Amygdala (tissue), 56 donors: ENCODE data around the gene DIAPH2.

Experiments used
- DNase-seq, 56 donors: peaks; one replicate each; lab custom pipeline; 2025; lab: John Stamatoyannopoulos, UW

Gene DIAPH2

GRCh38 chrX:97266406-97267121 is 581.9 kb downstream of the DIAPH2 start:
- DNase-seq: no peak

- no peak for DNase-seq
Observed at GRCh38 chrX:97267396-97268181, 582.9 kb downstream of the DIAPH2 start.

GRCh38 chrX:97268182-97268680 is 583.6 kb downstream of the DIAPH2 start:
- DNase-seq: no peak

DNA sequence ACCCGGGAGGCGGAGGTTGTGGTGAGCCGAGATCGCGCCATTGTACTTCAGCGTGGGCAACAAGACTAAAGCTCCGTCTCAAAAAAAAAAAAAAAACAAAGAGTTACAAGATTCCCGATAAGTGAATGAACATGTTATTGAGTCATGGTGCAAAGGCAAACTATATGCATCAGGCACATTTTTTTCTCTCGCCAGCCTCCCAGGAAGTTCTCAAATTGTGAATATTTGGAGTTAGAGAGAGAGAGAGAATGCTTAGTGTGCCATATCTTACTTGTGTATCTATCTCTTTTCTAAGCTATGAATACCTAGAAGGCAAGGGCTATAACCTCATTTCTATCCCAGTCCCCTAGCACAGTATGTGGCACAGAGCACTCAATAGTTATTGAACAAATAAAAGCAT is 599.9 kb downstream of the DIAPH2 start:
- no peak for DNase-seq

GRCh38 chrX:97290199-97290598 is 605.6 kb downstream of the DIAPH2 start:
- DNase-seq: no peak

DNA sequence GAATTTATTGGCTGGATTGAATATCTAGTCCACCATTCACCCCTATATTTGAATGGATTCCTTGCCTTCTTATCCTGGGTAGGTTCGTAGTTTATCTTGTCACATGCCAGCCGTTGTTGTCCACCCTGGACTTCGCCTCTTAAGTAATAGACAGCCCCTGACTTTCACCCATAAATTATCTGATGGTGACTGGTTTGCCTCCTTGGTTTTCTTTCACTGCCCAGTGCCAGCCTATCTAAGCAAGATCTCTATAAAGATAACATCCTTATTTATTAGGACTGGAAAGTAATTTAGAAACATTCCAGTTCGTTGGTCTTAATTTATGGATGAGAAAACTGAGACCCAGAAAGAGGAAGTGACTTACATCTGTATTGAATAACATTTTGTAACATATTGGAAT is 609.4 kb downstream of the DIAPH2 start:
- DNase-seq: no peak

DNA sequence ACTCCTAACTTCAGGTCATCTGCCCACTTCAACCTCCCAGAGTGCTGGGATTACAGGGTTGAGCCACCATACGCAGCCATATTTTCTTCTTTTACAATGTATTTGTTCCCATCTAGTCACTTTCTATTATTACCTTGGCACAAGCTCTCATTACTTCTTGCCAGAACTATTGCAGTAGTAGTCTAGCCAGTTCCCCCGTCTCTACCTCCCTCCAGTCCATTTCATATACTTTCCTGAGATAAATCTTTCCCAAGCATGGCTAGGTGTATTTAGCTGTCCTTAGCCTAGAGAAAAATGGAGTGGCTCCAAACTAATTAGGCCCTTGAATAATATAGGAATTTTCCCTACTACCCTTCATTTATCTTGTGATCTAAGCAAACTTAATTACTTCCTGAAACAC is 611.3 kb downstream of the DIAPH2 start:
- no peak for DNase-seq

DNA sequence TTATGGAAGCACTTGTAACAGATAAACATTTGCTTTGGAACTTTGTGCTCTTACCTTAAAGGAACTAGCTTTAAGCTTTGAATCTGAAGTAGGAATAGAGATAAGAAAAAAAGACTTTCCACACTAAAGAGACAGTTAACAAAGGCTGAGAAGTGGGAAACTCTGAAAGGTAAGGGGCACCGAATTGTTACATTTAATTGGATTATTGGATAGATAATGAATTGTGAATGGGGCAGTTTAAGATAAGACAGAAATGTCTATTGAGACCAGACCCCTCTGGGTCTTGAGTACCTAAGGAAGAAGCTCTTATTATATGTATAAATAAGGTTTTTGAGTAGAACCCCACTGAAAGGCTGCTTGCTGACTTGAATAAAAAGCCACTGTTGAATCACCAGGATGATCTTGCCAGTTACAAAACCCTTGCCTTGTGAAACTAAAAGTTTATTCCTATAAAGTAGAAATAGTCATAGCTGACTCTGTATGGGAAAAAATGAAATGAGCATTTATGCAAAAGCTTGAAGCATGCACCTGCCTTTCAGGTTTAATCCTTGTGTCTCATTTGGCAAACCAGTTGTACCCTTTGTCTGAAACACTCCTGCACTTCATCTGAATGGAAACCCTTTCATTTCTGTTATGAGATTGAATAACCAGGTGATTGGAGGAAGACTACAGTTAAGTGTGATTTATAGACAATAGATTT is 622.3 kb downstream of the DIAPH2 start:
- DNase-seq: no peak

GRCh38 chrX:97308171-97308570 is 623.5 kb downstream of the DIAPH2 start:
- DNase-seq: no peak

DNA sequence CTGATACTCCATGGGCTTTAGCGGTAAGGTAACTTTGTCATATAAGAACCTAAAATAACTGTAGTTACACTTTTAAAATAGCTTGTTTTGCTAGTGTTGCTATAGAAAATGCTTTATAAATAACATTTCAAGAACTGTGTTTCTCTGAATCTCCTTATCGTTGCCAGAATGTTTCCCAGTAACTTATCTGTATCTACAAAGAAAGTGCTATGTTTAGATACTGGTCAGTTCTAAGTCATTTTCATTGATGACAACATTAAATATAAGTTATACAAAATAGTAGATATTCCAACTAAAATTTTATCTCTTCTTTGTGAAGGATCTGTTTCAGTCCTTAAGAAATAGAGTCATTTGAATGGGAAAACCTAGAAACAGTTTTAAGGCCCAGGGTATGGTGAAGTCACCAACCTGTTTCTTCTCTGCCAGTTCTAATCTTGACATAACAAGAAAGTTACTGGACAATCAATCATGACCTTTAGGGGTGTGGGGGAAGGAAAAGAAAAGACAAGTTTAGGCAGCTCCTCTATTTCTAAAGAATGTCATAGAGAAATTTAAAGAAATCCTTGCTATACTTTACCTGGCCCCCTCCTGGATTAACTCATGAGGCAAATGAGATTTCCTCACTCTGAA is 625.0 kb downstream of the DIAPH2 start:
- no peak for DNase-seq

DNA sequence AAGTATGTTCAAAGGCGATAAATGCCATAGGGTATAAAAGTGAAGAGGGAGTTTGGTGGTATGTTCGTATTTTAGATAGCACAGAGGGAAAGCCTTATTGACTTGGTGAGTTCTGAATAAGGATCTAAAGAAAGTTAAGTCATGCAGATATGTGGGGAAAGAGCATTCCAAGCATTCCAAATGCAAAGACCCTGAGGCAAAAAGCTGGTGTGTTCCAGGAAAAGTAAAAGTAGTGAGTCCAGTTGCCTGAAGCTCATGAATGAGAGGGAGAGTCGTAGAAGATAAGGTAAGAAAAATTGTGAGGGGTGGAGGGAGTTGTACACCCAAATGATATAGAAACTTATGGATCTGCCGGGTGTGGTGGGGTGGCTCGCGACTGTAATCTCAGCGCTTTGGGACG is 625.7 kb downstream of the DIAPH2 start:
- no peak for DNase-seq

GRCh38 chrX:97311066-97311778 is 626.6 kb downstream of the DIAPH2 start:
- no peak for DNase-seq

DNA sequence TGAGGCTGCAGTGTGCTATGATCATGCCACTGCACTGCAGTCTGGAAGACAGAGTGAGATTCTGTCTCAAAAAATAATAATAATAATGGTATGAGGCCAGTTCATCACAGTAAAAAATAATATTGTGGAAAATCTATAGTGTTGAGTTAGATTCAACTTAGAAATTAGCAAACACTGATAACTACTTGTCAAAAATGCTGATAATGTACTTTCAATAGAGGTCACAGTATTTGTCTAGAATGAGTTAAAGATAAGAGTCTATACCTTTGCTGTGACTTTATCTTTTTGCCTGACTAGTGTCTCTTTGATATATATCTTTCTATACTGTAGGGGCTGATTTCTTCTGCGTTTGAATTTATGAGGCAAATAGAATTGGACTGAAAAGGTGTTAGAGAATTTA is 629.7 kb downstream of the DIAPH2 start:
- no peak for DNase-seq

DNA sequence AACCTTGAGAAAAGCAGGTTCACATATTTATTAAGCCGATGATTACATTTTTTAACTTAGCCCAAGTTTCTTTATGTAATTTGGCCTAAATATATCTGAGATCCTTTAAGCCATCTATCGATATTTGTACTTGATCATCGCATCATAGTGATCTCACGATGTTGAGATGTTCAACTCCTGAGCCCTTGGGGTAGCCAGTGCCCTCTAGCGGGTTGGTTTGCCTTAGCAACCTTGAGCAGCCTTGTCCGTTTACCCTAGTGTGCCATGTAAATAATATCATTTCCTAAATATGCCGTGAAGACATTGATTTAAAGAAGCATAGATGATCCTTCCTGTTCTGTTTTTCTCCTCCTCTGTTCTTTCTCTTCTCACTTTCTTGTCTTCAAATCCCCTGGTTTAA is 631.3 kb downstream of the DIAPH2 start:
- DNase-seq: no peak

DNA sequence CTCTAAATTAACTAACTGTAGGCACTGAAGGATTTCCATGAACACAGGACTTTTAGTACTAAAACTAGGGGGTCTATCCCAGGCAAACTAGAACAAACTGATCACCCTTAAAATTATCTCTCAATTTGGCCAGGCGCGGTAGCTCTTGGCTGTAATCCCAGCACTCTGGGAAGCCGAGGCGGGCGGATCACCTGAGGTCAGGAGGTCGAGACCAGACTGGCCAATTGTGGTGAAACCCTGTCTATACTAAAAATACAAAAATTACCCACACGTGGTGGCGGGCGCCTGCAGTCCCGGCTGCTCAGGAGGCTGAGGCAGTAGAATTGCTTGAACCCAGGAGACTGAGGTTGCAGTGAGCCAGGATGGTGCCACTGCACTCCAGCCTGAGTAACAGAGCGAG is 635.7 kb downstream of the DIAPH2 start:
- DNase-seq: no peak

GRCh38 chrX:97322401-97322800 is 637.8 kb downstream of the DIAPH2 start:
- DNase-seq: no peak

DNA sequence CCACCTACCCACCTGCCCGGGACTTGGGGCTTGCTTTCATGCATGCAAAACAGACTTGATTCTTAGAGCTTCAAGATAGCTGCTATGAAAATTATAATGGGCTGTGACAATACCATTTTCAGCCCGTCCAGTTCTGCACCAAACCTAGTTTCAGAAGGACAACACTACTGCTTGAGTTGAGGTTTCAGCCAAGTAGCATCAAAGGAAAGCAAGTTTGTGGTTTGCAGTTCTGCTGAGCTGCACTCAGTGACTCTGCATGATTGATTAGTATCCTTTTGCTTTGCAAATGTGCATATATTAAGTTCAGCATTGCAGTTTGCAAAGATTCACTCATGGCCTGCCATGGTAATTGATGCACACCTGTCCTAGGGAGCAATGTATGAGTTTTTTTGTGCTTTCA is 641.8 kb downstream of the DIAPH2 start:
- no peak for DNase-seq

DNA sequence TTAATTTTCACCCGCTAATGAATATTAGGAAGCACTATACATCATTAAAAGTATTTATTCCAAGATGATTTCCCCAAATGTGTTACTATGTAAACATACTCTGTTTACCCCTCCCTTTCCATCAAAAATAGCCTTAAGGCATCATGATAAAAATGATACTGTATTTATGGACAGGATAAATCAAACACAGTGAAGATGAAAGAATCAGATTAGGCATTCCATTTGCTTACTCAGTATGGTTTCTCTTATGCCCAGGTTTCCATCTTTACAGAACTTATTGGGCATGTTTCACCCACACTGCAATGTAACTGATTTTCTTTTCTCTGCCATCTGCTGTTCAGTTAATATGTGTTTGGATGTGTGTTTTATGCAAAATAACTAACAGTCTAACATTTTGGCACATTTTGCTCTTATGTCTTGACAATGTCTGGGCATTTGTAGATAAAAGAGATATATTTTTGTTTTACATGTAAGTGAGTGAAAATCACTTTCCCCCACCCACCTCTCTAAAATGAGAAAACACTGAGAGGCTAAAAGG is 644.3 kb downstream of the DIAPH2 start:
- no peak for DNase-seq

GRCh38 chrX:97330151-97330550 is 645.5 kb downstream of the DIAPH2 start:
- no peak for DNase-seq

DNA sequence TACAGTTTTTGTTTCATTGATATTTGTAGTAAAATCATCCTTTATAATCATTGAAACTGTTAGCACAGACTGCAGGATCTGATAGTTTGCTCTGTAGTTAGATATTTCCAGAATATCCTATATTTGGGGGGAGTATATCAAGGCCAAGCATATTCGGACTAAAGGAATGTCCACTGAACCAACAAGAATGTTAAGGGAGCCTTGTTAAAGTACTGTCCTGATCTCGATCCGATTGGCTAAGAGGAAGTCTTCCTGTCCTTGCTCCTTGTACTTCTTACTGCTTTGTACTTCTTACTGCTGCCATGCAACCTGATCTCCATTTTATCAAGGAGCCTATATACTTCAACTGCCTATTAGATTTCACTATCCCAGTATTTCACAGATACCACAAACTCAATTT is 648.3 kb downstream of the DIAPH2 start:
- no peak for DNase-seq
